Endothelial cell of umbilical vein (primary cell): ENCODE results near the gene LHFPL2.

Experiments used
- EZH2 ChIP-seq: IDR thresholded peaks from 2 replicates; pipeline ENCODE4 v1.6.1; 2012; ENCODE audit warnings: borderline replicate concordance, low read depth, mild to moderate bottlenecking, moderate library complexity, low read length, inconsistent platforms; ENCODE audit not compliant: severe bottlenecking
- POLR2A ChIP-seq: IDR thresholded peaks from 2 replicates; pipeline ENCODE4 v1.6.1; 2012; ENCODE audit warnings: low read depth, mild to moderate bottlenecking, control low read depth, low read length
- POLR2AphosphoS5 ChIP-seq: IDR thresholded peaks from 2 replicates; pipeline ENCODE4 v1.6.1; 2012; ENCODE audit warnings: low read depth, mild to moderate bottlenecking, control low read depth, low read length, moderate library complexity; ENCODE audit not compliant: insufficient read depth
- TF ChIP-seq, protein P1 (sequence below), 2 donors: IDR thresholded peaks; 1 replicate in 1 of 2; 2 replicates in 1 of 2; pipeline ENCODE4 v1.5.1; 2011; ENCODE audit warnings: low read length in 2 of 2, mild to moderate bottlenecking in 2 of 2, moderate library complexity in 2 of 2, control low read depth in 1 of 2, inconsistent platforms in 1 of 2, low read depth in 1 of 2; ENCODE audit not compliant: insufficient read depth in 1 of 2; ENCODE audit errors: extremely low read depth in 1 of 2

DNA sequence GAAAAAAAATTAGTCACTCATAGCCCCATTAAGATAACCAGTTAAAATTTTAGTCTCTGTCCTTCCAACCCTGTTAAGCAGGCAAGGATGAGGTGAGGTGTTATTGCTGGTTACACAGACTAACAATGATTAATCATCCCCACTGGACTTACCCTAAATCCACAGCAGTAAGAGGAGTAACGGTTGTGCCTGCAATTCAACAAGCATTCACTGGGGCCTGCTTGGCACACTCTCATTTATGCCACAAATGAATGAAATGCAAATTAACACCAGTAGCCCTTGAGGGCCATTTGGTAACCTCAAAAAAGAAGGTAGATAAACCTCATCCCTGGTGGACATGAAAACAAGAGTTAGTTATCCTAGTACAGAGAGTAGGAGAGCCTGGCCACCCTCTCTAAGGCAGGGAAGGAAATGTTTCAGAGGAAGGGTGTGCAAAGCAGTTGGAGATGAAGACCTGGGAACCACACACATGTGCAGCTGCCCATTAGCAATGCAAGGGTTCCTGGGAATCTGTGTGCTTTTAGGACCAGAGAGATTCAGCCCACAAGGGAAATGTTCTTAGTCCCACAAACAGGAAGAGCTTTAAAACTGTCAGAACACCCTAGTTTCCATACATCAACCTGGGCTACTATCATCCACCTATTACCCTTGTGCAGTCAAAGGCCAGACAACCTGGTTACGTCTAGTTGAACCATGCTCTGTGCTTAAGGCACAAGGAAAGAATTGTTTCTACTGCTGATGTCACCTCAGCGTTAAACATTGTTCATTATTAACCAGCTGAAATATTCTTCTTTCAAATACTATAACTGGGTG, 7.7 kb downstream of the LHFPL2 start:
- TF ChIP-seq, protein P1, sequence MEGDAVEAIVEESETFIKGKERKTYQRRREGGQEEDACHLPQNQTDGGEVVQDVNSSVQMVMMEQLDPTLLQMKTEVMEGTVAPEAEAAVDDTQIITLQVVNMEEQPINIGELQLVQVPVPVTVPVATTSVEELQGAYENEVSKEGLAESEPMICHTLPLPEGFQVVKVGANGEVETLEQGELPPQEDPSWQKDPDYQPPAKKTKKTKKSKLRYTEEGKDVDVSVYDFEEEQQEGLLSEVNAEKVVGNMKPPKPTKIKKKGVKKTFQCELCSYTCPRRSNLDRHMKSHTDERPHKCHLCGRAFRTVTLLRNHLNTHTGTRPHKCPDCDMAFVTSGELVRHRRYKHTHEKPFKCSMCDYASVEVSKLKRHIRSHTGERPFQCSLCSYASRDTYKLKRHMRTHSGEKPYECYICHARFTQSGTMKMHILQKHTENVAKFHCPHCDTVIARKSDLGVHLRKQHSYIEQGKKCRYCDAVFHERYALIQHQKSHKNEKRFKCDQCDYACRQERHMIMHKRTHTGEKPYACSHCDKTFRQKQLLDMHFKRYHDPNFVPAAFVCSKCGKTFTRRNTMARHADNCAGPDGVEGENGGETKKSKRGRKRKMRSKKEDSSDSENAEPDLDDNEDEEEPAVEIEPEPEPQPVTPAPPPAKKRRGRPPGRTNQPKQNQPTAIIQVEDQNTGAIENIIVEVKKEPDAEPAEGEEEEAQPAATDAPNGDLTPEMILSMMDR (IDR thresholded peaks at IDR 0.05; ENCODE audit: extremely low read depth in 1 of 2, insufficient read depth in 1 of 2, low read depth in 1 of 2, low read length in 2 of 2): no peak
- no peak for TF ChIP-seq POLR2AphosphoS5
- no peak for TF ChIP-seq POLR2A
- TF ChIP-seq EZH2: no peak
